H1 (cell line): Measurements from ENCODE around the gene TBCD. TPM values are rescaled to one million over a fixed set of nuclear protein-coding genes. Genes with fewer than 3 reads are reported as not detected.

ENCODE experiments used
- CTCF ChIA-PET: fragments of 300-600 bp; sonication (Branson Sonifier 250); formaldehyde crosslinking; loops from one replicate; lab custom pipeline; 2021; ENCODE audit not compliant: partially characterized antibody; lab: Charles Lee
- POLR2A ChIA-PET: fragments of 300-600 bp; sonication (Branson Sonifier 250); formaldehyde crosslinking; loops from one replicate; lab custom pipeline; 2021; ENCODE audit warnings: inconsistent platforms; ENCODE audit not compliant: partially characterized antibody; lab: Charles Lee
- DNase-seq, 2 experiments: peaks; one replicate each; pipeline versions ENCODE4 v3.0.0 to v3.0.0-alpha.2; 2010 to 2022; ENCODE audit warnings: low spot score in 2 of 2, low read depth in 1 of 2, mixed read lengths in 1 of 2
- FAIRE-seq: peaks from 2 replicates; lab custom pipeline; 2011; peaks lifted over from hg19 to GRCh38; lab: Jason Lieb, UNC
- H2AFZ ChIP-seq: 2 replicates; pipeline ENCODE4 v1.8.1; 2012; ENCODE audit warnings: low read length, inconsistent platforms
- H2AK5ac ChIP-seq: 2 replicates; pipeline ENCODE4 v1.6.1; 2013; ENCODE audit warnings: low read depth, low read length
- H2BK120ac ChIP-seq: replicated peaks from 2 replicates; pipeline ENCODE3; 2013; ENCODE audit warnings: low read depth, low read length, inconsistent platforms
- H2BK12ac ChIP-seq: 2 replicates; pipeline ENCODE4 v1.6.1; 2013; ENCODE audit warnings: low read depth, low read length
- H2BK15ac ChIP-seq: 2 replicates; pipeline ENCODE4 v1.6.1; 2013; ENCODE audit warnings: low read length
- H2BK20ac ChIP-seq: 2 replicates; pipeline ENCODE4 v1.6.1; 2013; ENCODE audit warnings: low read length
- H2BK5ac ChIP-seq: 2 replicates; pipeline ENCODE4 v1.6.1; 2013; ENCODE audit warnings: low read depth, low read length
- H3K14ac ChIP-seq: 2 replicates; pipeline ENCODE4 v1.6.1; 2013; ENCODE audit warnings: inconsistent platforms; ENCODE audit not compliant: insufficient read length
- H3K18ac ChIP-seq: 2 replicates; pipeline ENCODE4 v1.6.1; 2013; ENCODE audit warnings: low read length; ENCODE audit errors: extremely low read depth
- H3K23ac ChIP-seq: 2 replicates; pipeline ENCODE4 v1.6.1; 2013; ENCODE audit warnings: inconsistent platforms; ENCODE audit not compliant: insufficient read length
- H3K23me2 ChIP-seq: 2 replicates; pipeline ENCODE4 v1.6.1; 2013; ENCODE audit warnings: low read depth, low read length
- H3K27ac ChIP-seq: 2 replicates; pipeline ENCODE4 v1.6.1; 2011; ENCODE audit warnings: low read depth, low read length, inconsistent platforms
- H3K27me3 ChIP-seq, 4 experiments: replicated peaks in 1 of 4; 1 replicate in 1 of 4; 2 replicates in 3 of 4; pipeline versions ENCODE4 v1.6.1 to v1.8.1; 2011 to 2013; ENCODE audit warnings: low read length in 3 of 4, mild to moderate bottlenecking in 3 of 4, inconsistent platforms in 2 of 4, mixed read lengths in 2 of 4, moderate library complexity in 1 of 4; ENCODE audit not compliant: control insufficient read depth in 3 of 4, insufficient read depth in 3 of 4; ENCODE audit errors: extremely low read depth in 1 of 4
- H3K36me3 ChIP-seq, 4 experiments: 2 replicates each; pipeline versions ENCODE4 v1.6.1 to v1.8.1; 2011 to 2013; ENCODE audit warnings: mild to moderate bottlenecking in 4 of 4, low read length in 3 of 4, moderate library complexity in 2 of 4, control low read depth in 1 of 4, inconsistent platforms in 1 of 4; ENCODE audit not compliant: insufficient read depth in 4 of 4, control insufficient read depth in 2 of 4
- H3K4ac ChIP-seq: replicated peaks from 2 replicates; pipeline ENCODE3; 2013; ENCODE audit warnings: low read length, low read depth, mixed read lengths, inconsistent platforms; ENCODE audit not compliant: insufficient read length
- H3K4me1 ChIP-seq, 4 experiments: replicated peaks in 1 of 4; 1 replicate in 1 of 4; 2 replicates in 3 of 4; pipeline versions ENCODE4 v1.6.1 to v1.8.1; 2011 to 2013; ENCODE audit warnings: low read length in 3 of 4, inconsistent platforms in 2 of 4, mixed read lengths in 1 of 4; ENCODE audit not compliant: insufficient read depth in 4 of 4, control insufficient read depth in 3 of 4
- H3K4me2 ChIP-seq, 2 experiments: 2 replicates each; pipeline versions ENCODE4 v1.6.1 to v1.8.1; 2011 to 2013; ENCODE audit warnings: low read depth in 2 of 2, low read length in 2 of 2, control low read depth in 1 of 2, inconsistent platforms in 1 of 2, mild to moderate bottlenecking in 1 of 2; ENCODE audit not compliant: insufficient read depth in 1 of 2
- H3K4me3 ChIP-seq, 4 experiments: fragments of 200-600, 300-600 bp in 1 of 4; sonication (generic), shearing (Covaris generic), sonication (Bioruptor Twin) in 1 of 4; 2 replicates each; pipeline versions ENCODE4 v1.5.1 to v1.8.1; 2011 to 2016; ENCODE audit warnings: low read length in 4 of 4, low read depth in 3 of 4, control low read depth in 2 of 4, inconsistent platforms in 2 of 4, mild to moderate bottlenecking in 2 of 4, mixed read lengths in 1 of 4, moderate library complexity in 1 of 4; ENCODE audit not compliant: insufficient read depth in 2 of 4; ENCODE audit errors: extremely low read depth in 1 of 4
- H3K56ac ChIP-seq: replicated peaks from 2 replicates; pipeline ENCODE3; 2013; ENCODE audit warnings: low read depth, mild to moderate bottlenecking, mixed read lengths, low read length, inconsistent platforms; ENCODE audit not compliant: insufficient read length
- H3K79me1 ChIP-seq: 2 replicates; pipeline ENCODE4 v1.6.1; 2013; ENCODE audit warnings: low read depth, low read length, control low read depth
- H3K79me2 ChIP-seq, 2 experiments: 2 replicates each; pipeline versions ENCODE4 v1.6.1 to v1.8.1; 2012 to 2013; ENCODE audit warnings: low read length in 2 of 2, mild to moderate bottlenecking in 2 of 2, inconsistent platforms in 1 of 2; ENCODE audit not compliant: insufficient read depth in 2 of 2, control insufficient read depth in 1 of 2
- H3K9ac ChIP-seq, 4 experiments: replicated peaks in 1 of 4; 1 replicate in 1 of 4; 2 replicates in 3 of 4; pipeline versions ENCODE4 v1.6.1 to v1.8.1; 2011 to 2013; ENCODE audit warnings: low read depth in 3 of 4, low read length in 3 of 4, control low read depth in 2 of 4, mild to moderate bottlenecking in 2 of 4, moderate library complexity in 2 of 4, inconsistent platforms in 1 of 4; ENCODE audit errors: extremely low read depth in 1 of 4
- H3K9me3 ChIP-seq, 2 experiments: 2 replicates each; pipeline versions ENCODE4 v1.6.1 to v1.8.1; 2012 to 2013; ENCODE audit warnings: mild to moderate bottlenecking in 2 of 2, moderate library complexity in 2 of 2, control low read depth in 1 of 2, inconsistent platforms in 1 of 2, low read depth in 1 of 2, low read length in 1 of 2, mixed read lengths in 1 of 2; ENCODE audit not compliant: insufficient read depth in 2 of 2
- H4K20me1 ChIP-seq, 2 experiments: replicated peaks in 1 of 2; 2 replicates each; pipeline versions ENCODE3 to v1.8.1; 2011 to 2013; ENCODE audit warnings: inconsistent platforms in 2 of 2, low read length in 2 of 2, mild to moderate bottlenecking in 1 of 2; ENCODE audit not compliant: insufficient read depth in 2 of 2, control insufficient read depth in 1 of 2
- H4K5ac ChIP-seq: 2 replicates; pipeline ENCODE4 v1.6.1; 2013; ENCODE audit warnings: low read length, low read depth, mixed read lengths, inconsistent platforms; ENCODE audit not compliant: insufficient read length
- H4K8ac ChIP-seq: 2 replicates; pipeline ENCODE4 v1.8.0; 2013; ENCODE audit warnings: mild to moderate bottlenecking, moderate library complexity, low read length, inconsistent platforms; ENCODE audit not compliant: insufficient read depth; ENCODE audit errors: extremely low read depth
- H4K91ac ChIP-seq: replicated peaks from 2 replicates; pipeline ENCODE3; 2013; ENCODE audit warnings: low read length, mixed read lengths, inconsistent platforms; ENCODE audit not compliant: insufficient read length
- MAX ChIP-seq: IDR thresholded peaks from 2 replicates; pipeline ENCODE4 v1.6.1; 2012; ENCODE audit warnings: inconsistent platforms
- RAD21 ChIP-seq, 2 experiments: IDR thresholded peaks in 1 of 2; conservative IDR thresholded peaks in 1 of 2; 2 replicates each; pipeline ENCODE4 v1.6.1; 2011; ENCODE audit warnings: low read depth in 2 of 2, low read length in 2 of 2, improper control_type of control experiment in 1 of 2, inconsistent platforms in 1 of 2, mild to moderate bottlenecking in 1 of 2, moderate library complexity in 1 of 2
- RFX5 ChIP-seq: IDR thresholded peaks from 2 replicates; pipeline ENCODE4 v1.6.1; 2011; ENCODE audit warnings: low read depth, low read length, improper control_type of control experiment, borderline replicate concordance
- SIRT6 ChIP-seq: IDR thresholded peaks from one replicate; pipeline ENCODE4 v1.7.1; 2012; ENCODE audit warnings: low read length, inconsistent platforms
- WGBS, 2 experiments: shearing (Covaris generic) in 1 of 2; methylation state at CpG; one replicate each; pipeline versions ENCODE4 v1.1.6 to v1.1.7; 2013 to 2015; ENCODE audit warnings: low lambda C conversion rate in 2 of 2, mixed read lengths in 2 of 2, inconsistent platforms in 1 of 2, low coverage in 1 of 2, missing lambda C conversion rate in 1 of 2; ENCODE audit not compliant: insufficient replicate concordance in 2 of 2, insufficient coverage in 1 of 2, insufficient read length in 1 of 2; ENCODE audit errors: extremely low coverage in 1 of 2, missing lambda C conversion rate in 1 of 2; 5-methylcytosine and 5-hydroxymethylcytosine counted together
- polyA plus RNA-seq, 7 experiments: library from polyadenylated mRNA; depleted of rRNA in 3 of 7; stranded (reverse) in 5 of 7; unstranded in 2 of 7; fragments of >200 nt in 5 of 7; fragments of 200-250 nt in 2 of 7; gene quantifications; 1 replicate in 5 of 7; 2 replicates in 1 of 7; 4 replicates in 1 of 7; pipeline versions ENCODE4 v1.2.1 to v1.2.3, GENCODE V29; 2011 to 2013; ENCODE audit warnings: missing spikeins in 2 of 7, mixed read lengths in 2 of 7
- total RNA-seq: library from RNA; stranded (reverse); fragmentation: NEBNext Ultra II Directional; extraction: Animal tissue kit (Norgen Biotek cat#: 25700); gene quantifications from 2 replicates; pipeline ENCODE4 v1.2.1, GENCODE V29; 2021
- TF ChIP-seq, protein P1 (sequence below): IDR thresholded peaks from 2 replicates; pipeline ENCODE4 v1.6.1; 2011; ENCODE audit warnings: low read length, improper control_type of control experiment

TBCD gene
- total and polyA plus RNA-seq, 2 of the 8 experiments (the other 6 are each of a cell fraction or from before 2014, with no cell fraction given) = 118 to 162 TPM

DNA sequence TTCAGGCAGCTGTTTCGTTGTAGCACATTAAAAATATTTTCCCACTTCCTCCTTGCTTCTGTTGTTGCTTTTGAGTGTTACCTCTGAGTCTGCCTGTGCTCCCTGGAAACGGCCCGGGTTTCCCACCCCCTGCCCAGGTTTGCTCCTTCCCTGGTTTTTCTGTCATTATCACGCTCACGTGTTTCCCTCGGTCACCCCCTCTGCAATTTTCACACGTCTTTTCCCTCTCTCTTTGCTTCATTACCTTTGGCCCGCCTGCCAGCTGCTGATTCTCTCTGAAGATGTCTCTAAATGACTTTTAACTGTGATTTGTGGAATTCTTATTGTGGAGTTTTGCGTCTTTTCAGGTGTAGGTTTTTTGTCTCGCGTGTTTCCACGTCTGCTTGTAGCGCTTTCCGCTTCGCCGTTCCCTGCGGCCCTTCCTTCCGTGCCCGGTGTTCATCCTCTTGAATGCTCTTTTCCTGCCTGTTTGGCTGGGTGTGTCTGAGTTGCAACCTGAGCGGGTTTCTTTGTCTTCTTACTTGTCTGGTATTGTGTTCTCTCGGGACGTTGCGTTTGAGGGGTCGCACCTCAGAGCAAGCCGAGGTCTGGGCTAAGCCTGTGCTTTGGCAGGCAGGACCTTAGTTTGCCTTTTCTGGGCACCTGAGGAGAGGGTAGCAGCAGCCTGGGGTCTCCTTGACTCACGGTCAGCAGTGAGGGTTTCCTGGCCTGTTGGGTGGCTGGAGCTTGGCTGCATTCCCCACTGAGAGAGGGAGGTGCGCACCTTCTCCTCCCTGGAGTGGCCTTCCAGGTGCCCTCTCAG, 184.3 kb downstream of the TBCD start:
- H3K56ac ChIP-seq = no peak overlapping the region
- peaks cover 0 to 7% of the 10 kb centered on the region in 2 experiments; a peak in 1 of 4 replicates for H3K9me3 ChIP-seq
- H4K8ac ChIP-seq = no peak overlapping the region
- no peak overlapping the region for H3K23ac ChIP-seq
- H4K20me1 ChIP-seq = peaks cover 0 to 3% of the 10 kb centered on the region in 2 experiments
- no peaks in the 10 kb centered on the region for H3K27me3 ChIP-seq
- no peak overlapping the region for H4K5ac ChIP-seq
- no peak overlapping the region for H2BK120ac ChIP-seq
- no peak overlapping the region for H2AK5ac ChIP-seq
- no peak overlapping the region for H3K4ac ChIP-seq
- no peak for FAIRE-seq
- no peak overlapping the region for H3K9ac ChIP-seq
- H2BK12ac ChIP-seq = no peak overlapping the region
- no peak overlapping the region for H2AFZ ChIP-seq
- no peak for DNase-seq
- ChIA-PET POLR2A (interaction anchor here (1.1 kb wide), 2 partner anchors 9 to 27 kb away, joined by 3 read pairs; no protein-coding TSS in a partner anchor), CTCF (interaction anchor here (0.6 to 1.5 kb wide), 3 partner anchors 11 to 202 kb away, joined by 3 to 4 read pairs (median 3); no protein-coding TSS in a partner anchor)
- no peaks in the 10 kb centered on the region for H3K4me1 ChIP-seq
- H3K23me2 ChIP-seq = no peaks in the 10 kb centered on the region
- 86% methylated on average over 24 of the region's 27 CpGs; no CpG with 5 or more reads in 1 of the 2 experiments for WGBS, 2 experiments
- no peak overlapping the region for H3K14ac ChIP-seq
- no peak overlapping the region for H3K27ac ChIP-seq
- H2BK15ac ChIP-seq = no peak overlapping the region
- H3K79me2 ChIP-seq = no peaks in the 10 kb centered on the region
- no peak overlapping the region for H3K4me2 ChIP-seq
- H3K36me3 ChIP-seq = peaks cover 1 to 41% (median 22%) of the 10 kb centered on the region in 4 experiments; a peak in 6 of 8 replicates
- peak overlapping the region; percentile 77; the same call in 1 of the 2 replicates for H2BK5ac ChIP-seq
- H3K18ac ChIP-seq = no peak overlapping the region; the same call in 1 of the 2 replicates
- H2BK20ac ChIP-seq = no peak overlapping the region
- H4K91ac ChIP-seq = no peak overlapping the region
- no peaks in the 10 kb centered on the region; the same call in none of the 2 replicates for H3K79me1 ChIP-seq
- H3K4me3 ChIP-seq = no peak overlapping the region
- TF ChIP-seq SIRT6 = no peak
- TF ChIP-seq, protein P1, sequence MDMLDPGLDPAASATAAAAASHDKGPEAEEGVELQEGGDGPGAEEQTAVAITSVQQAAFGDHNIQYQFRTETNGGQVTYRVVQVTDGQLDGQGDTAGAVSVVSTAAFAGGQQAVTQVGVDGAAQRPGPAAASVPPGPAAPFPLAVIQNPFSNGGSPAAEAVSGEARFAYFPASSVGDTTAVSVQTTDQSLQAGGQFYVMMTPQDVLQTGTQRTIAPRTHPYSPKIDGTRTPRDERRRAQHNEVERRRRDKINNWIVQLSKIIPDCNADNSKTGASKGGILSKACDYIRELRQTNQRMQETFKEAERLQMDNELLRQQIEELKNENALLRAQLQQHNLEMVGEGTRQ = no peak
- no peak for TF ChIP-seq RAD21 (IDR thresholded peaks at IDR 0.05 in 1 of 2, conservative IDR thresholded peaks at IDR 0.05 in 1 of 2; ENCODE audit: low read depth in 2 of 2, low read length in 2 of 2)
- no peak for TF ChIP-seq RFX5
- no peak for TF ChIP-seq MAX
